ENCODE data around the gene IRF8. TPM values are rescaled to one million over a fixed set of nuclear protein-coding genes. Genes with fewer than 3 reads are reported as not detected.

The IRF8 gene
- total and polyA plus RNA-seq, 2 of the 13 experiments (the other 11 are each of a cell fraction or from before 2014, with no cell fraction given), result not detected

GRCh38 chr16:85948616-85949265 is 49.8 kb downstream of the IRF8 start (continued):
- no peak for TF ChIP-seq ZHX1 (CRISPR knock-in tag; IDR thresholded peaks at IDR 0.05; ENCODE audit: low read depth)

GRCh38 chr16:85950136-85950918 is 51.4 kb downstream of the IRF8 start:
- ATAC-seq (no peak), DNase-seq (ENCODE audit: low spot score) (no peak), FAIRE-seq (no peak)
- POLR2A ChIA-PET, result no interaction called here
- no peaks in the 10 kb centered on the region for H3K79me2 ChIP-seq (ENCODE audit: insufficient read depth, low read length)
- H3K36me3 ChIP-seq (replicated peaks in 1 of 2; ENCODE audit: control insufficient read depth in 1 of 2, insufficient read depth in 2 of 2, low read length in 2 of 2), result no peaks in the 10 kb centered on the region
- no peak overlapping the region for H3K27ac ChIP-seq (ENCODE audit: extremely low read length, insufficient read depth, low read length)
- TF ChIP-seq MEIS2 (CRISPR knock-in tag; IDR thresholded peaks at IDR 0.05) (no peak), ZNF12 (CRISPR knock-in tag; IDR thresholded peaks at IDR 0.05) (no peak), MAZ (IDR thresholded peaks at IDR 0.05; ENCODE audit: borderline replicate concordance, low read depth, low read length) (no peak), MAZ (CRISPR knock-in tag; IDR thresholded peaks at IDR 0.05; ENCODE audit: low read depth) (no peak), TSC22D2 (CRISPR knock-in tag; IDR thresholded peaks at IDR 0.05; ENCODE audit: borderline replicate concordance) (no peak), CREM (IDR thresholded peaks at IDR 0.05) (no peak), CREM (CRISPR knock-in tag; IDR thresholded peaks at IDR 0.05) (no peak), ZNF10 (CRISPR knock-in tag; IDR thresholded peaks at IDR 0.05; ENCODE audit: borderline replicate concordance, low read depth) (no peak), PAX8 (CRISPR knock-in tag; IDR thresholded peaks at IDR 0.05; ENCODE audit: borderline replicate concordance) (no peak), ZNF275 (CRISPR knock-in tag; IDR thresholded peaks at IDR 0.05; ENCODE audit: borderline replicate concordance) (no peak), ZBTB2 (CRISPR knock-in tag; IDR thresholded peaks at IDR 0.05; ENCODE audit: low read depth) (no peak), ATF4 (CRISPR knock-in tag; IDR thresholded peaks at IDR 0.05) (no peak), TP53 (CRISPR knock-in tag; conservative IDR thresholded peaks at IDR 0.05) (no peak)
- H3K9me3 ChIP-seq (ENCODE audit: low read length), result no peaks in the 10 kb centered on the region
- WGBS (ENCODE audit: low lambda C conversion rate), result 59% methylated on average over 14 of the region's 14 CpGs
- no peak overlapping the region for H3K9ac ChIP-seq (ENCODE audit: insufficient read depth, low read depth, low read length)
- H4K20me1 ChIP-seq (ENCODE audit: insufficient read depth, low read length), result no peaks in the 10 kb centered on the region
- in situ Hi-C loops (cut with HindIII; ENCODE audit: extremely low pct_ligation_motif_present, low pct_unique_long_range_greater_than_20kb), result no loop called here
- H2AFZ ChIP-seq (ENCODE audit: low read length), result no peak overlapping the region
- H3K4me3 ChIP-seq (replicated peaks in 1 of 3; ENCODE audit: insufficient read depth in 1 of 3, low read depth in 2 of 3, low read length in 3 of 3), result no peak overlapping the region
- H3K4me1 ChIP-seq (ENCODE audit: insufficient read depth, low read length), result no peaks in the 10 kb centered on the region
- H3K4me2 ChIP-seq (ENCODE audit: low read depth, low read length), result no peak overlapping the region
- BruUV-seq (replicated peaks), result no TSS peak
- H3K27me3 ChIP-seq (ENCODE audit: control insufficient read depth in 1 of 2, insufficient read depth in 2 of 2, low read length in 2 of 2), result peaks cover 0 to 51% of the 10 kb centered on the region in 2 experiments; a peak in 4 of 5 replicates
- intact Hi-C loops (cut with micrococcal nuclease; ENCODE audit: unreplicated experiment), result no loop called here
- CTCF ChIA-PET (ENCODE audit: low intra/inter-chr PET ratio, low total read pairs), result no interaction called here

Data from HepG2 (cell line).